GM20431 (cell line): ENCODE measurements around the gene PCMTD2.
"Not testable (repeated sequence)": the region's sequence is repeated elsewhere in the genome, so short reads cannot be mapped to it uniquely, and the experiment has no call there.

Experiments used
- in situ Hi-C: fragments of 300-500 bp; cut with MseI, MboI; formaldehyde crosslinking; loops from one replicate; pipeline ENCODE4 v1.15.0; 2020; ENCODE audit warnings: low sequenced_read_pairs; ENCODE audit not compliant: unreplicated experiment

PCMTD2 gene

DNA sequence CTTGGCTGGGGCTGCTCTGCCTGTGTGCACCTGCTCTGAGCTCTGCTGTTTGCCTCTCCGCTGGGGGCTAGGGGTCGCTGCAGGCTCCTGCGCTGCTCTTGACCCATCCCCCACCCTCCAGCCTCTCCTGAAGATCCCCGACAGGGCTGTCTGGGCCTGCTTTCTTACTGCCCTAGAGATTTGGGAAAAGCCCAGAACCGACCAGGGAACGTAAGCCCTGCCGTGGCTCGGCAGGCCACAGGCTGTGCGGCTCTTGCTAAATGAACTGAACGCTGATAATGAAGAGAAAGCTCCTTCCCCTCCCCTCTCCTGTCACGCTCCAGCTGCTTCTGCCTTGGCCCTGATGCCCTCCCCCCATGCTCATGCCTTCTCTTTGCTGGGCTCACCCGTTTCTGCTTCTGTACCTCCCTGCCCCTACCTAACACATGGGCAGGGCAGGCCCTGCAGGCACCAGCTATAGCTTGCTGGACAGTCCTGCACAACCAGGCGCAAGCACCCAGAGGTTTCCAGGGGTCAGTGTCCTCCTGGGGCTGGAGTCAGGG lies 32.0 kb upstream of the PCMTD2 start:
- in situ Hi-C loops: no loop called here

DNA sequence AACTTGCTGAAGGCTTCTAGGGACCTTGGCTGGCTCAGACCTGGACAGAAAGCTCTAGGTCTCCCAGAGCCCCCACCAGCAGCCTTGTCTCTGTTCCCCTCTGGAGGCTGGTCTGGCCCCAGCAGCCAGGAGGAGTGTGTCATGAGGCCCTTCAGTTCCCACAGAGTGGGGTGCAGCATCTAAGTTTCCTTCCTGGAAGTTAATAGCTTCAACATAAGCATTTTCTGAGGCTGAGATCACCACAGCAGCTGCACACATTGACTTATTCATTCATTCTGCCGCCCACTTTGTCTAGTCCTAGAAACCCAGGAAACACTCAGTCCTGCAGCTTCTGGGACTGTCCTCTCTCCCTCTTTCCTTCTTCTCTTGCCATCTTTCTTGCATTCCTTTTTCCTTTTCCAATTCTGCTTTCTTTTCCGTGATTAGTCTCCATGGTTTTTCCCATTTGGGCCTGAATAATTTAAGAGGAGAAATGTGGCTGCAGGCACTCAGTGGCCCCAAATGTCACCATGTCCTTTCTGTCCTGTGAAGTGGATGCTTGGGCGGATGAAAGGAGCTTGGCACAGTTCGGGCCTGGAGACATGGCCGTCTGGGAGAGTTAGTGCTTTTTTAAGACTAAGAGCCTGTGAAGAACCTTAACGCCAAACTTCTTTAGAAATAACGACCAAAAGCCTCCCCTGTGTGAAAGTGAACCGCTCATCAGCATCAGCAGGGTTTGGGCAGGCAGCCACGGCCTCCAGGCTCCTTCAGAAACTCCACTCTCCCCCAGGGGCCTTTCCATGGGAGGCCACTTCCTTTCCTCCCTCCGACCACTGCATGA lies 31.0 kb upstream of the PCMTD2 start:
- in situ Hi-C loops: no loop called here

DNA sequence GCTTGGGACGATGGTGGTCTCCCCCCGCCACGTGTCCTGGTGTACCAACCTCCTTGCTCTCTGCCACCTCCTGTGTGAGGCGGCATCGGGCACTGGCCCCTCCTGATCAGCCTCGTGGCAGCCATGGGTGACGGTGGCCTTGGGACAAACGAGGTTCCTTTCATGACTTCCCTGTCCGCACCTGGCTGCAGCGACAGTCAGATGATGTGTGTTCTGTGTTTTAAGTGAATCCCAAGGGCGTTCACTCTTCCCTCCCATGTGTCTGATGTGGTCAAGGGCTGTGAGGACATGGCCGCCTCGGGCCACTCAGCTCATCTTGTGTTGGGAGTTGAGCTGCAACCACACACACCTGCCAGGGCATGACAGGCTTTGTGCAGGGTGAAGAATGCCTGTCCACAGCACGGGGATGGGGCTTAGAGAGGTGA lies 30.4 kb upstream of the PCMTD2 start:
- in situ Hi-C loops: no loop called here

DNA sequence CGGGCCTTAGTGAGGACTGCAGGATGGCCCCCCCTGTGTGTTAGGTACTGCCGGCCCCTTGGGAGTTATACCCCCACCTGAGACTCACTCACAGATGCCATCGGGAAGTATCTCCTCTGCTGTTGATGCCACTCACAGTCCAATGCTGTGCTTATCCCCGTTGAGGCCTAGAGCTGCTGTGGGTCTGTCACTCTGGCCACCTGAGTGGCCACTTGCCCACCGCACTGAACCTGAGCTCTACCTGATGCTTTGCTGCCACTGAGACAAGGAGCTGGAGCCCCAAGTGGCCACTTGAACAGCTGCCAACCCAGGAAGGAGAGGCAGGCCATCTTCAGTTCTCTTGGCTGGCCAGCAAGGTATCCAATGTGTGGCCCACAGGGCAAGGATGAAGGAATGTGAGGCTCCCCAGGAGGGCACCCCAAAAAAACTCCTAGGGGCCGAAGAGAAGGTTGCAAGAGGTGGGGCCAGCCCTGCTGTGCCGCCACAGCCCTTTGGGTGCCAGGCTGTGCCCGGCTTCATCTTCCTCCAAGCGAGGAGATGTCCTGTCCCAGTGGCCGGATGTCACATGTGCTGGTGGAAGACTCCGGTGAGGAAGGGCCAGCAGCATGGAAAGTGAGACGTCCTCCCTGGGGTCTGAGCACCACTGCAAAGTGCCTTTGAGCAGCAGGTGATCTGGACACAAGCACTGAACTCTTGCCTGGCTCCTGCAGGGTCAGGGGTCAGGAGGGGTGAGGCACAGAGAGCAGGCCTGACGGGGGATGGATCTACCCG lies 29.5 kb upstream of the PCMTD2 start:
- in situ Hi-C loops: no loop called here

DNA sequence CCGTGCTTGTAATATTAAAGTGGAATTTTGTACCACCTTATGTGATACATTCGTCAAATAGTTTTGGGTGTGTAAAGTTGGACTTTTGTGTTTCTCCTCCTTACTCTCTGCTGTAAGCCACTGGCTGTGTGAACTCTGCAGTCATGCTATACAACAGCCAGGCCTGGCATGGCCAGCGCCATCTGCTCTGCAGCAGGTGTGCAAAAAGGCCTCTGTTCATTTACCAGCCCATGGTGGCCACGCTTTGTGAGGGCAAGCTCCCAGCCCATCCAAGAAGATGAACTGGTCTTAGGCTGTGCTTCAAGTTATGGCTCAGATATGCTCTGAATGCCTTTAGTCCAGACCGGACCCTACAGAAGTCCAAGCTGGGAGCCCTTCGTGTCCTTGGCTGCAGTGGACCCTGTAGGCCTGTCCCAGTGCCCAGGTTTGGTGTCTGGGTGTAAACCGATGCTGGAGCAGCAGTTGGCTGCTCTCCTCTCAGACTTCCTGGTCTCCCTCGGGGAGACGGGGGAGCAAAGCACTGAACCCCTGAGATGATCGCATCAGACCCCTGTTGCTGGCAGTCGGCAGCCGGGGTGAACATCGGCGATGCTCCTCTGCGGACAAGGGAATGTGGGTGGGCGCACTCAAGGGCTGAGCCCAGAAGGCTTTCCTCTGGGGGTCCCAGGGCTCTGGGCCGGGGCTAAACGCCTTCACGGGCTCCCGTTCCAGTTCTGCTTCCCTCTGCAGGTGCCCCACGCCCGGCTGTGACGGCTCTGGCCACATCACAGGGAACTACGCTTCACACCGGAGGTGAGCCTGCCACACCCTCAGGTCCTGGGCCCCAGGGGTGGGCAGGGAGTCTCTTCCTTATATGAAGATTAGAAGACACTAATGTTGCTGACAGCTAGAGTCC lies 28.6 kb upstream of the PCMTD2 start:
- in situ Hi-C loops: no loop called here

DNA sequence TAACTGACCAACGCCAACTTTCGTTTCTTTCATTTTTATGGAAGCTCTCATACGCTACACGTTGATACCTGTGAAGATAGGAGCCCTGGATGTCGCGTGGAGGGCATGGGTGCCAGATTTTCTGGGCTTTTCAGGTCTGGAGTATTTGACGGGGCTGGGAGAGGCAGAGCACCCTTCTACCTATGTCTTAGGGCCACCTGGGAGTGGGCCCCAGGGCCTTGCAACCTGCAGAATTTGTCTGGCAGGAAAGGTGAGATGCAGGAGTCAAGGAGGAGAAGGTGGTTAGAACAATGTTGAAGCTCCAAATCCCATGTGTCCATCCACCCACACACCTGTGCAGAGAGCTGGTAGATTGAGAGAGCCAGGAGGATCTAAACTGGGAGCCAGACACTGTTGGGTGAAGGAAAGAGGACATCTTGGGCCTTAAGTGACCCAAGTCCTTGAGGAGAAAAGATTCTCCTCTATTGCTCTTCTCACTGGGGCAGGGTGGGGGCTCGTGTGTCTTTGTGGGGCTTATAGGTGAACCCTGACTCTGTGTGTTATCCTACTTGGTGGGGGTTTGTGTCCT lies 27.4 kb upstream of the PCMTD2 start:
- in situ Hi-C loops: no loop called here

DNA sequence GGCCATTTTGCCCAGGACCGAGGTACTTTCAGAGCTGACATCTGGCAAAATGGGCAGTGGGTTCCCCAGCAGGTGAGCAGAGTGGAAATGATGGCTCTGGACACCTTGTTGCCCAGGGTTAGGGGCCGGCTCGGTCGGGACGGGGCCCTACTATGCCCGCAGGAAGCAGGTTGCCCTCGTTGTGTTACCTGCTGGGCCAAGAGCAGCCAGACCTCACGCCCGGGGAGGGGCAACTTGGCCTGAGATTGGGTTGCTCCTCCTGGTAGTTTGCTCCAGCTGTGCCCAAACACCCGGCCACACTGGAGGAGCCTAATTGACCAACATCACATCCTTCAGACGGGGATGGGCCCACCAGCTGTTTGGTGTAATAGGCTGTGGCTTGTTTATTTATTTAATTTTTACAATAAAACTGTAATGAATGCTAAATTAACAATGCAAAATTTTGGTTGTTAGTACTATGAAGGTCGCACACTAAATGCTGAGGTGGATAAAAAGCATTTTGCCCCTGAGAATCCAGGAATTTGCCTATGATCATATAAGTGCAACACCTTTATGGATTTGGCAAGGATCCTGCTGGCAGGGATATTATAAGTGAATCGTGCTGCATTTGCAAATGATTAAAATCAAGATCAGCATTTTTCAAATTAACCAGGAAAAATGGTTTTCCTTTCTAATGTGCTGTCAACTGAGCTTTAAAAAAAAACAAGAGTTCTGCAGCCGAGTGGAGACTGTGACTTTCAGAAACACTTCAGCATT lies 26.6 kb upstream of the PCMTD2 start:
- in situ Hi-C loops: no loop called here

DNA sequence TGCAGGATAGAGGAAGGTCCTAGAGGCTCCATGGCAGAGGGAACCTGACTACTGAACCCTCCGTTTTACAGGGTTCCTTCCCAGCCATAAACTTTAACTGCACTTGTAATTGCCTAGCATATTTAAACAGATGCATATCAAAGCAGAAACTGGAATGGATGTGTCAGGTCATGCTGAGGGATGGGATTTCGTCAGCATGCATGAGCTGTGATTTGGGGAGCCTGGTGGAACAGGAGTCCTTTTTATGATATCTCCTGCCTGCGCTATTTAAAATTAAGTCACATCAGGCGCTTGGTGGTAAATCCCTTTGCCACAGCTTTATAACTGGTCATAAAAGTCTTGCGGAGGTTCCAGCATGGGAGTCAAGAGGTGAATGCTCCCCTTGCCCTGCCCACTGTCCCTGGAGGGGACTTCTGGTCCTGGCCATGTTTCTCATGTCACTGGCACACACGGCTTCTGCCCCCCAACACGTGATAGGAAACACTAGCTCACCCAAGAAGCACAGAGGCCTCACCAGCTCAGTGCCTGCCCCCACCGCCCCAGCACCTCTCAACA lies 26.0 kb upstream of the PCMTD2 start:
- in situ Hi-C loops: no loop called here

DNA sequence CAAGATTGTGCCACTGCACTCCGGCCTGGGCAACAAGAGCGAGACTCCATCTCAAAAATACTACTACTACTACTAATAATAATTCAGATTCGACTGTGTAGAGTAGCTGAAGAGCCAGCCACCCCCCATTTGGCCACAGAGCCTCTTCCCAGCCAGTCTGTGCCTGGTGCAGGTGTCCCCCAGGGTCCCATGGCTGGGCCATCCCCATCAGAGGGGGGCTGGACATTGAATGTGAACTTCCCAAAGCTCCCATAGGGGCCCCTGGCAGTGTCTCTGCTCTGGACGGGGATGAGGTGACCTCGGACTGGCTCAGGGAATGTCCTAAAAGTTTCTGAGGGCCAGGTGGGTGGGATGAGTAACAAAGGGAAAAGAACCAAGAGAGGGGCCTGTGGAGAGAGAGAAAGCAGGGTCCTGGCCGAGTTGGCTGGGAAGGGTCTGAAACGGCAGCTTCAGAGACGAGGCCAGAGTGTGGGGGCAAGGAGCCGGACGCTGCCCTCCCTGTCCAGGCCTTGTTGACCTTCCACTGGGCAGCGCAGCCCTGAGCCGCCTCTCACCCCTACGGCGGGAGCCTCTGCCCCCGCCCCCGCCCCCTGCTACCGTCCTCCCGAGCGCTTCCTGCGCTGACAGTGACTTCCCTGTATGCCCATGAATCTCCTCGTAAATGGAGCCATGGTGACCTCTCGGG lies 24.9 kb upstream of the PCMTD2 start:
- in situ Hi-C loops: no loop called here

DNA sequence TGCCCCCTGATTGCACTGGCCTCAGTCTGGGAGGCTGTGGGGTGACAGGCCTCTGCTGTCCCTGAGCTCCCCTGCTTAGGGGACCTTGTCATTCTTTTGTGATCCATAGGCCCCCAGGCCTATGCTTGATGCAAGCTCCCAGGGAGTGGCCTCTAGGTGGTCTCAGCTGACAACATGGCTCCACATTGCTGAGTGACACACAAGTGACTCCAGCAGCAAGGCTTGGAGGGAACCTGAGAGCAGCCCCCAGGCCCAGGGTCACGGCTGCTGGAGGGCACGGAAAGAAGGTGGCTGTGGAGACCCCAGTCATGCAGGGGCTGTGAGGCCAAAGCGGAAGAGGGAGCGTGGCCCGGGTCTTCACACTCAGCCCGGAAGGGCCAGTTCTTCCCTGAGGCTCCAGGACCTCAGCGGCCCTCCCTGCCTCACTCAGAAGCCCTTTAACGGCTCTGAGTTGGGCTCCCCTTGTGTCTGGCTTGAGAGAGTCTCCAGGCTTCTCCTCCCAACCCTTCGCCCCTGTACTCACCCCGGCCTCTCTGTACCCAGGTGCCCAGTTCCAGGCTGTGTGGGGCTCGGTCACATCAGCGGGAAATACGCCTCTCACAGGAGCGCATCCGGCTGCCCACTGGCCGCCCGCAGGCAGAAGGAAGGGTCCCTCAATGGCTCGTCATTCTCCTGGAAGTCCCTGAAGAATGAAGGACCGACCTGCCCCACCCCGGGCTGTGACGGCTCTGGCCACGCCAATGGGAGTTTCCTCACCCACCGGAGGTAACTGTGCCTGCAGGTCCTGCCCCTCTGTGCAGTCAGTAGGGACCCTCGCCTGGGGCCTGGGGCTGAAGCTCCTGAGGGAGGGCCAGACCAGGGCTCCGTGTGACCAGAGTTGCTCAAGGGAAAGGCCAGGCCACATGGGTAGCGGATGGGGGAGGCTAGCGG lies 23.7 kb upstream of the PCMTD2 start:
- in situ Hi-C loops: no loop called here

DNA sequence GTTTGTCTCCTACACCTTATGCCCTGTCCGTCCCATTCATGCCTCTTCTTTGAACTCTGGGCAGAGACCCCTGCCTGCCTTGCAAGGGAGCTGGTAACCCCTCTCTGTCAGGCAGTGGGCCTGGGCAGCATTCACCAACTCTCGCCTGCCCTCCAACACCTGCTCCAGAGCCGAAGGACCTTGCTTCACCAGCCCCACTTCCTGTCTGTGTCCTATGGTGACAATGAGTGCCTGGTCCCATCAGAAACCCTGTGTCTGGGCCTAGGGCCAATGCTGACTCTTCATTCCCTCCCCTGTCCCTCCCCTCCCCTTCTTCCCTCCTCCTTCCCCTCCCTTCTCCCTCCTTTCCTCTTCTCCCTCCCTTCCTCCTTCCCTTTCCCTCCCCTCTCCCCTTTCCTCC lies 22.8 kb upstream of the PCMTD2 start:
- in situ Hi-C loops: no loop called here

DNA sequence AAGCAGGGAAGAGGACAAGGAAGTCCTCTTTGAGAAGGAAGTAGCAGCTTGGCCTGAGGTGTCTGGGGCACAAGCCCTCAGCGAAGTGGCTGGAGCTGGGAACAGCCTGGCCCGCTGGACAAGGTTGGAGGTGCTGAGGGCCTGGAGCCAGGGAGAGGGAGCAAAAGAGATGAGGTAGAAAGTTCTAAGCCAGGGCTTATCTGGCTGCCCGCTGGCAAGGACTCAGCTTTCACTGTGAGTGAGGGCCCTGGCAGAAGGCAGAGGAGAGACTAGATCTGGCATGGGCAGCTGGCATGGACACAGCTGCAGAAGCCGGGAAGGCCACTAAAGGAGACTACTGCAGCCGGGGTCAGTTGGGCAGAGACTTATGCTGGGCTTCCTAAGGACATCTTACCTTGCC lies 21.8 kb upstream of the PCMTD2 start:
- in situ Hi-C loops: no loop called here

DNA sequence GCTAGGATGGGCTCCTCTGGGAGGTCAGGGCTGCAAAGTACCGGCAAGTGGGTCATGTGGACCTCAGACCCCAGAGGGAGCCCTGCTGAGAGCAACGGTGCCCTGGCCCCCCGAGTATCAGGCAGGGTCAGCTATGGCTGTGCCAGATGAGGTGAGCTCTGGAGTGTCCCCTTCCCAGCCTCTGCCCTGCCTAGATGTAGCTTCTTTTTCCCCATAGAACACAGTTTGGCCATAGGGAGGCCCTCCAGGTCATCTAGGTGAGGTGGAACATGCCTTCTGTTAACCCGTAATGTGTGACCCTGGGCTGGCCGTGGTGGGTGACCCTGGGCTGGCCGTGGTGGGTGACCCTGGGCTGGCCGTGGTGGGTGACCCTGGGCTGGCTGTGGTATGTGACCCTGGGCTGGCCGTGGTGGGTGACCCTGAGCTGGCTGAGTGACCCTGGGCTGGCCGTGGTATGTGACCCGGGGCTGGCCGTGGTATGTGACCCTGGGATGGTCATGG lies 21.2 kb upstream of the PCMTD2 start:
- in situ Hi-C loops: no loop called here

DNA sequence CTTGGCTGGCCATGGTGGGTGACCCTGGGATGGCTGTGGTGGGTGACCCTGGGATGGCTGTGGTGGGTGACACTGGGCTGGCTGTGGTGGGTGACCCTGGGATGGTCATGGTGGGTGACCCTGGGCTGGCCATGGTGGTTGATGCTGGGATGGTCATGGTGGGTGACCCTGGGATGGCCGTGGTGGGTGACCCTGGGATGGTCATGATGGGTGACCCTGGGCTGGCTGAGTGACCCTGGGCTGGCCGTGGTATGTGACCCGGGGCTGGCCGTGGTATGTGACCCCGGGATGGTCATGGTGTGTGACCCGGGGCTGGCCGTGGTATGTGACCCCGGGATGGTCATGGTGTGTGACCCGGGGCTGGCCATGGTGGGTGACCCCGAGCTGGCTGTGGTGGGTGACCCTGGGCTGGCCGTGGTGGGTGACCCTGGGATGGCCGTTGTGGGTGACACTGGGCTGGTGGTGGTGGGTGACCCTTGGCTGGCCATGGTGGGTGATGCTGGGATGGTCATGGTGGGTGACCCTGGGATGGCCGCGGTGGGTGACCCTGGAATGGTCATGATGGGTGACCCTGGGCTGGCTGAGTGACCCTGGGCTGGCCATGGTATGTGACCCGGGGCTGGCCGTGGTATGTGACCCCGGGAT lies 20.5 kb upstream of the PCMTD2 start:
- in situ Hi-C loops: not testable (repeated sequence)

DNA sequence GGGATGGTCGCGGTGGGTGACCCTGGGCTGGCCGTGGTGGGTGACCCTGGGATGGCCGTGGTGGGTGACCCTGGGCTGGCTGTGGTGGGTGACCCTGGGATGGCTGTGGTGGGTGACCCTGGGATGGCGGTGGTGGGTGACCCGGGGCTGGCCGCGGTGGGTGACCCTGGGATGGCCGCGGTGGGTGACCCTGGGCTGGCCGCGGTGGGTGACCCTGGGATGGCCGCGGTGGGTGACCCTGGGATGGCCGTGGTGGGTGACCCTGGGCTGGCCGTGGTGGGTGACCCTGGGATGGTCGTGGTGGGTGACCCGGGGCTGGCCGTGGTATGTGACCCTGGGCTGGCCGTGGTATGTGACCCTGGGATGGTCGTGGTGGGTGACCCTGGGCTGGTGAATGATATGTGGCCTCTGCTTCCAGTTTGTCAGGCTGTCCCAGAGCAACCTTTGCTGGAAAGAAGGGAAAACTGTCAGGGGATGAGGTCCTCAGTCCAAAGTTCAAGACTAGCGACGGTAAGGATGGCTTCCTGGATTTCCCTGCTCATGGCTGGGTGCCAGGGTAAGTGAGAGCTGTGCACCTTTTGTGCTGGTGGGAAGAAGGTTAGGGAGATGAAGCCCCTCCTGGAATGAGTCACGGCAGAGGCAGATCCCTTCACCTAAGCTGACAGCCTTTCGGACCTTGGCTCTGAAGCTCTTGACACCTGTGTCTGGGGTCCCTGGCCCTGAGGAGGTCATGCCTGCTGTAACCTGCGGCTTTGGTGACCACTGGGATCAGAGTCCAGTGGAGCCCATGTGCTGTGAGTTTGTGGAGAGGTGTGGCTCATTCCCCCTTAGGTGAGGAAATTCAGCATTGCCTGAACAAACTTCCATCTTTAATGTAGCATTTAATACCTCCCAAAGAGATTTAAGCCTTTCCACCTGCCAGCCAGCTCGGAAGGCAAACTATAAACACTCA lies 19.1 kb upstream of the PCMTD2 start:
- in situ Hi-C loops: no loop called here

DNA sequence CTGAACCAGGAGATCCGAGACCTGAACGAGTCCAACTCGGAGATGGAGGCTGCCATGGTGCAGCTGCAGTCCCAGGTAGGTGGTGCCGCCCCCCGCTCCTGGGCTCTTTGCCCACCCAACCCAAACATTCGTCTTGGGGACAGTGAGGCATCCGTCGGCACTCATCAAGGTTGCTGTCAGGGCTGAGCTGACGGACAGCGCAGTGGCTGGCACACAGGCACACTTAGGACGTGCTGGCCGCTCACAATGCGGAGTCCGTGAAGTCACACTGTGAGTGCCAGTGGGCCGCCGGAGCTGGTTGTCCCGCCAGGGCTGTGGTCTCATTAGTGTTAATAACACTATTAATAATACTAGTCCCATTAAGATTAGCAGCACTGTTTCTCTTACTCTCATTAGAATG lies 18.2 kb upstream of the PCMTD2 start:
- in situ Hi-C loops: no loop called here
